GM12864 (cell line): ENCODE measurements around the gene DLG3.

ENCODE experiments used
- DNase-seq: peaks from one replicate; pipeline ENCODE4 v3.0.0-alpha.2; 2011; ENCODE audit warnings: low read depth
- H3K4me3 ChIP-seq: 2 replicates; pipeline ENCODE4 v1.5.1; 2011; ENCODE audit warnings: mild to moderate bottlenecking, low read depth, low read length, control low read depth
- TF ChIP-seq, protein P1 (sequence below): IDR thresholded peaks from 2 replicates; pipeline ENCODE4 v1.5.1; 2011; ENCODE audit warnings: low read depth, mild to moderate bottlenecking, moderate library complexity, low read length, control low read depth, inconsistent platforms; ENCODE audit errors: missing control alignments

The DLG3 gene

DNA sequence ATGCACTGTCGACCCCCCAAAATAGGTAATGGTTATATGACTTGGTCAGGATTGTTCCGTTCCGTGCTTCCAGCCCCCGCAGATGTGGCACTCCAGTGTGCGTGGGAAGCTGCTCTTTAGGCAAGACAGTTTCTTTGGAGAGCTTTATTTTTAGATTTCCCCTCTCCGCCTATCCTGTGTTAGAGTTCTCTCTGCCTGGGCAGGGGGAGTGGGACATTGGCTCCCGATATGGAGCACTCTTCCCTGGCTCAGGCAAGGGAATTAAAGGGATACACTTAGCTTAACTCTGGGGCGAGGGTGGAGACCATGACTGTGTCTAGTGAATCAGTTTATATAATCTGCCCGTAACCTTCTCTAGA is 36.0 kb downstream of the DLG3 start:
- TF ChIP-seq, protein P1, sequence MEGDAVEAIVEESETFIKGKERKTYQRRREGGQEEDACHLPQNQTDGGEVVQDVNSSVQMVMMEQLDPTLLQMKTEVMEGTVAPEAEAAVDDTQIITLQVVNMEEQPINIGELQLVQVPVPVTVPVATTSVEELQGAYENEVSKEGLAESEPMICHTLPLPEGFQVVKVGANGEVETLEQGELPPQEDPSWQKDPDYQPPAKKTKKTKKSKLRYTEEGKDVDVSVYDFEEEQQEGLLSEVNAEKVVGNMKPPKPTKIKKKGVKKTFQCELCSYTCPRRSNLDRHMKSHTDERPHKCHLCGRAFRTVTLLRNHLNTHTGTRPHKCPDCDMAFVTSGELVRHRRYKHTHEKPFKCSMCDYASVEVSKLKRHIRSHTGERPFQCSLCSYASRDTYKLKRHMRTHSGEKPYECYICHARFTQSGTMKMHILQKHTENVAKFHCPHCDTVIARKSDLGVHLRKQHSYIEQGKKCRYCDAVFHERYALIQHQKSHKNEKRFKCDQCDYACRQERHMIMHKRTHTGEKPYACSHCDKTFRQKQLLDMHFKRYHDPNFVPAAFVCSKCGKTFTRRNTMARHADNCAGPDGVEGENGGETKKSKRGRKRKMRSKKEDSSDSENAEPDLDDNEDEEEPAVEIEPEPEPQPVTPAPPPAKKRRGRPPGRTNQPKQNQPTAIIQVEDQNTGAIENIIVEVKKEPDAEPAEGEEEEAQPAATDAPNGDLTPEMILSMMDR: no peak
- no peak overlapping the region for H3K4me3 ChIP-seq
- DNase-seq: no peak

DNA sequence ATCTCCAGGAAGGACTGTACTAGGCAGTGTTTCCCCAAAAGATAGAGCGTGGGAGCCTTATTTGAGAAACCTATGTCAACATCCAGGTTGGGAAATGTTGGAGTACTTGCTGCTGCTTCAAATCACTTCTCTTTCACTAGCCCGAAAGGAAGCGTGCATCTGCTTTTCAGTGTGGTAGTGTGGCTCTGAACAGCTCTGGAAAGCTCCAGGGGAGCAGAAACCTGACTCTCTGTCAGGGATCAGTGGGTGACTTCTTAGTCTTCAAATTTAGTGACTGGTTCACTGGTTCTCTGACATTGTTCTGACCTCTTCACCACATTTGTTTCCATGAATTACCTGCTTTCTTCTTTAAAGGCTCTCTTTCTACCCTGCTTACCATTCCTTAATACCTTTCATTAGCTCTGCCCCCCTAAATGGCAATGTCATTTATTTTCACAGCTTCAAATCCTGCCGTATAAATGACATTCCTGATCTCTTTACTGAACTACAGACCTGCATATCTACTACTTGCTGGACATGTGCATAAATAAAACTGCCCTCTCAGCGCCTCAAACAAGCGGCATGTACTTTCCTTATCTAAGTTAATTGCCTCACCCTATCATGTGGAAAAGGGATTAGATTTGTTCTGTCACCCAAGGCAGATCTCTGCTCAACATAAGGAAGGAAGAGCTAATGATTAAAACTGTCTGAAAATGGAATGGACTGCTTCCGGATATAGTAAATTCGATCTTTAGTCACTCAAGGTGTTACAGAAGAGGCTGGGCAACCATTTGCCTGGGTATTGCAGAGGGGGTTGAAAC is 37.0 kb downstream of the DLG3 start:
- TF ChIP-seq, protein P1: no peak
- no peak overlapping the region for H3K4me3 ChIP-seq
- no peak for DNase-seq

DNA sequence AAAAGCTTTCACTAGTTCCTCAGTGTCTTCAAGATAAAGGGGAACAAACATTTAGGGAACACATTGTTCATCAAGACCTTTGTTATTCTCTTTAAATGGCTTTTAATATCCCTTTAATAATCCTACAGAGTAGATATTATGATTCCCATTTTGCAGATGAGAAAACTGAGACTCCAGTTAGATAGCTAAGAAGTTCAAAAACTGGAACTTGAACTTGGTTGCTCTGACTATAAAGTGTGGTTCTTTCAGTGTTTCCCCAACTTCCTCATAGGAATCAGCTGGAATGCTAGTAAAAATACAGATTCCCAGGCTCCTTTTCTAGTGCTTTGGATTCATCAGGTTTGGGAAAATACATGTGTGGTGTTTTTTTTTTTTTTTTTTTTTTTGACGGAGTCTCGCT is 37.7 kb downstream of the DLG3 start:
- H3K4me3 ChIP-seq: no peak overlapping the region
- TF ChIP-seq, protein P1: no peak
- DNase-seq: no peak

DNA sequence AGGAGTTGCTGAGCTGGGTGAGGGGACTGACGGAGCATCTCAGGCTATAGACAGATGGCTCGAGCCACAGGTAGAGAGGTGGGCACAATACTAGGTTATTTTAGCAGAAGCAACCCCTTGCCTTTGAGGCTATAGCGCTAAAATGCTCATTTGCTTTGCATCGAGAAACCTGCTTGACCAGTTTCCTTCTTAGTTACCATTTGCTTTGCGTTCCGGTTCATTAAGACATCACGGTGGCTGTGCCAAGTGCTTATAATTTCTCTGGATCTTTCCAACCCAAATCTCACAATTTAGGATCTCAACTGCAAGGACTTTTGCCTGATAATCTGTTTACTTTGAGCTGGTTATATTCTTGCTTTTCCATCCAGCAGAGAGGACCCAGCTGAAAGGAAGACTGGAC is 40.8 kb downstream of the DLG3 start:
- DNase-seq: no peak
- no peak overlapping the region for H3K4me3 ChIP-seq
- TF ChIP-seq, protein P1: no peak

DNA sequence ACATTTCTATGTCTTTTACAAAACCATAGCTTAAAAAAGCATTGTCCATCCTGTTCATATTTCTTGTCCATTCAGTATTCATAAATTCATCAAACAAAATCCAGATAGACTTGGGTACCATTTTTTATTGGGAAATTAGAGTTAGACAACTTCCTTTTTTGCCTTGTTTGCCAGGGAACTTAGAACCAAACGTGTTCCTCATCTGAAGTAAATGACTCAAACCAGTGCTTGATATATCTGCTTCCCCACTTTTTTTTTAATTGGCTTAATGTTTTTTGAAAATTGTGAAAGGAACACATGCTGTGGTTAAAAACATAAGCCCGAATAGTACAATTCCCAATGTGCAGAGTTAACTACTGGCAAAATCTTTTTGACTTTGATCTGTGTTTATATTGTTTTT is 44.2 kb downstream of the DLG3 start:
- no peak for DNase-seq
- TF ChIP-seq, protein P1: no peak
- no peak overlapping the region for H3K4me3 ChIP-seq

DNA sequence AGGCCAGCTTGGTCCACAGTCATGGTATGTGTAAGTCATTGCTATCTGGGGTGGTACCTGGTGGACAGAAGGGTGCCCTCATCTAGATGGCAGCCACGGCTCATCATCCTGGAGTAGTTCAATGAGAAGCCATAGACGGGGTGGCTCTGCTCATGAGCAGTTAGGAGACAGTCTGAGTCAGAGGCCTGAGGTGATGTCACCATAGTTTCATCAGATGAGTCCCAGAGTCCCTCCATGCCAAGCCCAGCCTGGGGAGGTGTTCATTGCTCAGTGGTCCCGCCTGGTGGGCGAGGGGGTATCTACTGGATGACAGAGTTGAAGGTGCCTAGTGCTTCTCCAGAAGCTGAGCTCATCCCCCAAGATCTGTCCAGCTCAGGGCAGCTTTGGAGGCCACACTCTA is 49.8 kb downstream of the DLG3 start:
- TF ChIP-seq, protein P1: no peak
- H3K4me3 ChIP-seq: no peak overlapping the region
- no peak for DNase-seq

DNA sequence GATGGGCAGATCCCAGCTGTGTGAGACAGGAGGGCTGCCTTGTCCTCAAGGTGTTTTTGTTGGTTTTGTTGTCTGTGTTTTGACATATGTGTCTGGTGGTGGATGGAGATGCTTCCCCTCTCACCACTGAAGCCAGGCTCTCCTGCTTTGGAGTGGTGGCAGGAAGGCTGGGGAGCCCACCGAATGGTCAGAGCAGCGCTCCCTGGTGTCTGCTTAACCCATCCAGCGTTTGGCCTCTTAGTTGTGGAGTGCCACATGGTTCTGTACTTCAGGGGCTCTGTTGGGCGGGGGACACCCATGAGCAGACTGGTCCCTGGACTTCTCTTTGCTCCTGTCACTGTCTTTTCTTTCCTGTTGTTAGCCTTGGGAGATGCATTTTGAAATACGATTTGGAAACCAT is 51.9 kb downstream of the DLG3 start:
- no peak for DNase-seq
- TF ChIP-seq, protein P1: no peak
- no peak overlapping the region for H3K4me3 ChIP-seq
